ENCODE measurements around the gene NOL7. TPM values are rescaled to one million over a fixed set of nuclear protein-coding genes. Genes with fewer than 3 reads are reported as not detected.
A peak's percentile ranks its signal among the peaks of the same experiment; 100 is the strongest.

NOL7 gene
- total and polyA plus RNA-seq, 2 of the 13 experiments (the other 11 are each of a cell fraction or from before 2014, with no cell fraction given) = 37.8 to 186 TPM

GRCh38 chr6:13614926-13615791, at the start of gene NOL7 (continued):
- TF ChIP-seq, protein P1, sequence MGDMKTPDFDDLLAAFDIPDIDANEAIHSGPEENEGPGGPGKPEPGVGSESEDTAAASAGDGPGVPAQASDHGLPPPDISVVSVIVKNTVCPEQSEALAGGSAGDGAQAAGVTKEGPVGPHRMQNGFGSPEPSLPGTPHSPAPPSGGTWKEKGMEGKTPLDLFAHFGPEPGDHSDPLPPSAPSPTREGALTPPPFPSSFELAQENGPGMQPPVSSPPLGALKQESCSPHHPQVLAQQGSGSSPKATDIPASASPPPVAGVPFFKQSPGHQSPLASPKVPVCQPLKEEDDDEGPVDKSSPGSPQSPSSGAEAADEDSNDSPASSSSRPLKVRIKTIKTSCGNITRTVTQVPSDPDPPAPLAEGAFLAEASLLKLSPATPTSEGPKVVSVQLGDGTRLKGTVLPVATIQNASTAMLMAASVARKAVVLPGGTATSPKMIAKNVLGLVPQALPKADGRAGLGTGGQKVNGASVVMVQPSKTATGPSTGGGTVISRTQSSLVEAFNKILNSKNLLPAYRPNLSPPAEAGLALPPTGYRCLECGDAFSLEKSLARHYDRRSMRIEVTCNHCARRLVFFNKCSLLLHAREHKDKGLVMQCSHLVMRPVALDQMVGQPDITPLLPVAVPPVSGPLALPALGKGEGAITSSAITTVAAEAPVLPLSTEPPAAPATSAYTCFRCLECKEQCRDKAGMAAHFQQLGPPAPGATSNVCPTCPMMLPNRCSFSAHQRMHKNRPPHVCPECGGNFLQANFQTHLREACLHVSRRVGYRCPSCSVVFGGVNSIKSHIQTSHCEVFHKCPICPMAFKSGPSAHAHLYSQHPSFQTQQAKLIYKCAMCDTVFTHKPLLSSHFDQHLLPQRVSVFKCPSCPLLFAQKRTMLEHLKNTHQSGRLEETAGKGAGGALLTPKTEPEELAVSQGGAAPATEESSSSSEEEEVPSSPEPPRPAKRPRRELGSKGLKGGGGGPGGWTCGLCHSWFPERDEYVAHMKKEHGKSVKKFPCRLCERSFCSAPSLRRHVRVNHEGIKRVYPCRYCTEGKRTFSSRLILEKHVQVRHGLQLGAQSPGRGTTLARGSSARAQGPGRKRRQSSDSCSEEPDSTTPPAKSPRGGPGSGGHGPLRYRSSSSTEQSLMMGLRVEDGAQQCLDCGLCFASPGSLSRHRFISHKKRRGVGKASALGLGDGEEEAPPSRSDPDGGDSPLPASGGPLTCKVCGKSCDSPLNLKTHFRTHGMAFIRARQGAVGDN (CRISPR knock-in tag; IDR thresholded peaks at IDR 0.05) = peak; percentile 99
- no peak for TF ChIP-seq PLRG1 (conservative IDR thresholded peaks at IDR 0.05)
- TF ChIP-seq PCBP1 (IDR thresholded peaks at IDR 0.05; ENCODE audit: borderline replicate concordance, low read depth, low read length) = peak; percentile 88
- no peak for TF ChIP-seq GPBP1L1 (CRISPR knock-in tag; IDR thresholded peaks at IDR 0.05)
- TF ChIP-seq, protein P2, sequence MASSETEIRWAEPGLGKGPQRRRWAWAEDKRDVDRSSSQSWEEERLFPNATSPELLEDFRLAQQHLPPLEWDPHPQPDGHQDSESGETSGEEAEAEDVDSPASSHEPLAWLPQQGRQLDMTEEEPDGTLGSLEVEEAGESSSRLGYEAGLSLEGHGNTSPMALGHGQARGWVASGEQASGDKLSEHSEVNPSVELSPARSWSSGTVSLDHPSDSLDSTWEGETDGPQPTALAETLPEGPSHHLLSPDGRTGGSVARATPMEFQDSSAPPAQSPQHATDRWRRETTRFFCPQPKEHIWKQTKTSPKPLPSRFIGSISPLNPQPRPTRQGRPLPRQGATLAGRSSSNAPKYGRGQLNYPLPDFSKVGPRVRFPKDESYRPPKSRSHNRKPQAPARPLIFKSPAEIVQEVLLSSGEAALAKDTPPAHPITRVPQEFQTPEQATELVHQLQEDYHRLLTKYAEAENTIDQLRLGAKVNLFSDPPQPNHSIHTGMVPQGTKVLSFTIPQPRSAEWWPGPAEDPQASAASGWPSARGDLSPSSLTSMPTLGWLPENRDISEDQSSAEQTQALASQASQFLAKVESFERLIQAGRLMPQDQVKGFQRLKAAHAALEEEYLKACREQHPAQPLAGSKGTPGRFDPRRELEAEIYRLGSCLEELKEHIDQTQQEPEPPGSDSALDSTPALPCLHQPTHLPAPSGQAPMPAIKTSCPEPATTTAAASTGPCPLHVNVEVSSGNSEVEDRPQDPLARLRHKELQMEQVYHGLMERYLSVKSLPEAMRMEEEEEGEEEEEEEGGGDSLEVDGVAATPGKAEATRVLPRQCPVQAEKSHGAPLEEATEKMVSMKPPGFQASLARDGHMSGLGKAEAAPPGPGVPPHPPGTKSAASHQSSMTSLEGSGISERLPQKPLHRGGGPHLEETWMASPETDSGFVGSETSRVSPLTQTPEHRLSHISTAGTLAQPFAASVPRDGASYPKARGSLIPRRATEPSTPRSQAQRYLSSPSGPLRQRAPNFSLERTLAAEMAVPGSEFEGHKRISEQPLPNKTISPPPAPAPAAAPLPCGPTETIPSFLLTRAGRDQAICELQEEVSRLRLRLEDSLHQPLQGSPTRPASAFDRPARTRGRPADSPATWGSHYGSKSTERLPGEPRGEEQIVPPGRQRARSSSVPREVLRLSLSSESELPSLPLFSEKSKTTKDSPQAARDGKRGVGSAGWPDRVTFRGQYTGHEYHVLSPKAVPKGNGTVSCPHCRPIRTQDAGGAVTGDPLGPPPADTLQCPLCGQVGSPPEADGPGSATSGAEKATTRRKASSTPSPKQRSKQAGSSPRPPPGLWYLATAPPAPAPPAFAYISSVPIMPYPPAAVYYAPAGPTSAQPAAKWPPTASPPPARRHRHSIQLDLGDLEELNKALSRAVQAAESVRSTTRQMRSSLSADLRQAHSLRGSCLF (CRISPR knock-in tag; IDR thresholded peaks at IDR 0.05; ENCODE audit: borderline replicate concordance) = no peak; the same call in 1 of the 2 replicates
- TF ChIP-seq, protein P3, sequence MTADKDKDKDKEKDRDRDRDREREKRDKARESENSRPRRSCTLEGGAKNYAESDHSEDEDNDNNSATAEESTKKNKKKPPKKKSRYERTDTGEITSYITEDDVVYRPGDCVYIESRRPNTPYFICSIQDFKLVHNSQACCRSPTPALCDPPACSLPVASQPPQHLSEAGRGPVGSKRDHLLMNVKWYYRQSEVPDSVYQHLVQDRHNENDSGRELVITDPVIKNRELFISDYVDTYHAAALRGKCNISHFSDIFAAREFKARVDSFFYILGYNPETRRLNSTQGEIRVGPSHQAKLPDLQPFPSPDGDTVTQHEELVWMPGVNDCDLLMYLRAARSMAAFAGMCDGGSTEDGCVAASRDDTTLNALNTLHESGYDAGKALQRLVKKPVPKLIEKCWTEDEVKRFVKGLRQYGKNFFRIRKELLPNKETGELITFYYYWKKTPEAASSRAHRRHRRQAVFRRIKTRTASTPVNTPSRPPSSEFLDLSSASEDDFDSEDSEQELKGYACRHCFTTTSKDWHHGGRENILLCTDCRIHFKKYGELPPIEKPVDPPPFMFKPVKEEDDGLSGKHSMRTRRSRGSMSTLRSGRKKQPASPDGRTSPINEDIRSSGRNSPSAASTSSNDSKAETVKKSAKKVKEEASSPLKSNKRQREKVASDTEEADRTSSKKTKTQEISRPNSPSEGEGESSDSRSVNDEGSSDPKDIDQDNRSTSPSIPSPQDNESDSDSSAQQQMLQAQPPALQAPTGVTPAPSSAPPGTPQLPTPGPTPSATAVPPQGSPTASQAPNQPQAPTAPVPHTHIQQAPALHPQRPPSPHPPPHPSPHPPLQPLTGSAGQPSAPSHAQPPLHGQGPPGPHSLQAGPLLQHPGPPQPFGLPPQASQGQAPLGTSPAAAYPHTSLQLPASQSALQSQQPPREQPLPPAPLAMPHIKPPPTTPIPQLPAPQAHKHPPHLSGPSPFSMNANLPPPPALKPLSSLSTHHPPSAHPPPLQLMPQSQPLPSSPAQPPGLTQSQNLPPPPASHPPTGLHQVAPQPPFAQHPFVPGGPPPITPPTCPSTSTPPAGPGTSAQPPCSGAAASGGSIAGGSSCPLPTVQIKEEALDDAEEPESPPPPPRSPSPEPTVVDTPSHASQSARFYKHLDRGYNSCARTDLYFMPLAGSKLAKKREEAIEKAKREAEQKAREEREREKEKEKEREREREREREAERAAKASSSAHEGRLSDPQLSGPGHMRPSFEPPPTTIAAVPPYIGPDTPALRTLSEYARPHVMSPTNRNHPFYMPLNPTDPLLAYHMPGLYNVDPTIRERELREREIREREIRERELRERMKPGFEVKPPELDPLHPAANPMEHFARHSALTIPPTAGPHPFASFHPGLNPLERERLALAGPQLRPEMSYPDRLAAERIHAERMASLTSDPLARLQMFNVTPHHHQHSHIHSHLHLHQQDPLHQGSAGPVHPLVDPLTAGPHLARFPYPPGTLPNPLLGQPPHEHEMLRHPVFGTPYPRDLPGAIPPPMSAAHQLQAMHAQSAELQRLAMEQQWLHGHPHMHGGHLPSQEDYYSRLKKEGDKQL (CRISPR knock-in tag; IDR thresholded peaks at IDR 0.05; ENCODE audit: low read depth) = peak; percentile 65
- TF ChIP-seq, protein P4, sequence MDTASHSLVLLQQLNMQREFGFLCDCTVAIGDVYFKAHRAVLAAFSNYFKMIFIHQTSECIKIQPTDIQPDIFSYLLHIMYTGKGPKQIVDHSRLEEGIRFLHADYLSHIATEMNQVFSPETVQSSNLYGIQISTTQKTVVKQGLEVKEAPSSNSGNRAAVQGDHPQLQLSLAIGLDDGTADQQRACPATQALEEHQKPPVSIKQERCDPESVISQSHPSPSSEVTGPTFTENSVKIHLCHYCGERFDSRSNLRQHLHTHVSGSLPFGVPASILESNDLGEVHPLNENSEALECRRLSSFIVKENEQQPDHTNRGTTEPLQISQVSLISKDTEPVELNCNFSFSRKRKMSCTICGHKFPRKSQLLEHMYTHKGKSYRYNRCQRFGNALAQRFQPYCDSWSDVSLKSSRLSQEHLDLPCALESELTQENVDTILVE (CRISPR knock-in tag; IDR thresholded peaks at IDR 0.05) = peak; percentile 99
